Uterus (tissue), 2 donors: Measurements from ENCODE around the gene SLC30A7.

Source experiments
- CTCF ChIP-seq, 4 experiments: fragments of 200-600 bp in 2 of 4; fragments of 450-650 bp in 2 of 4; sonication (generic) in 2 of 4; IDR thresholded peaks; one replicate each; pipeline ENCODE4 v1.5.1; 2016 to 2019; ENCODE audit warnings: antibody characterized with exemption in 4 of 4, mild to moderate bottlenecking in 2 of 4, moderate library complexity in 1 of 4
- POLR2A ChIP-seq, 2 donors: fragments of 450-650 bp; IDR thresholded peaks; one replicate each; pipeline ENCODE4 v1.6.1; 2016; ENCODE audit warnings: antibody characterized with exemption in 2 of 2, mild to moderate bottlenecking in 1 of 2, moderate library complexity in 1 of 2

- TF ChIP-seq POLR2A (IDR thresholded peaks at IDR 0.05) = no peak
- TF ChIP-seq CTCF (IDR thresholded peaks at IDR 0.05) = no peak
Observed at GRCh38 chr1:100931716-100932115, 35.8 kb downstream of the SLC30A7 start.
